SK-N-MC (cell line): ENCODE data around the gene GBE1.

ENCODE experiments used
- EZH2 ChIP-seq: fragments of 200-600 bp; sonication (generic); IDR thresholded peaks from one replicate; pipeline ENCODE4 v1.6.1; 2017; ENCODE audit warnings: antibody characterized with exemption
- POLR2AphosphoS5 ChIP-seq: IDR thresholded peaks from 2 replicates; pipeline ENCODE4 v1.6.1; 2012; ENCODE audit warnings: mild to moderate bottlenecking, low read depth, low read length, borderline replicate concordance

DNA sequence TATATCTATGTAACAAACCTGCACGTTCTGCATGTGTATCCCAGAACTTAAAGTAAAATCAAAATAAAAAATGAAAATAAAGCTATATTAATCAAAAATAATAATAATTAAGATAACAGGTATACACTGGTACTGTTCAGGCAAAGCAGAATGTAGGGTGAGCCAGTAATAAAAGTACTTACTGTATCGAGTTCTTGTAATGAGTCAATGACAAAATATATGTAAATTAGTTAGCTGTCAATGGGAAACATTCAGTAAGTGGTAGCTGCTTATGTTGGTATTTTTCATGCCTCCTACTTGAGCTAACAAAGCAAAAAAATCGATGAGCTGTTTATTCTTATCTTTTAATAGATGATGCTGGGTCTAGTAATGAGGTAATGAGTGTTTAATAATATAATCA, 93.2 kb downstream of the GBE1 start:
- TF ChIP-seq EZH2 = no peak
- TF ChIP-seq POLR2AphosphoS5 = no peak
